ENCODE measurements around the gene FAM20C.

DNA sequence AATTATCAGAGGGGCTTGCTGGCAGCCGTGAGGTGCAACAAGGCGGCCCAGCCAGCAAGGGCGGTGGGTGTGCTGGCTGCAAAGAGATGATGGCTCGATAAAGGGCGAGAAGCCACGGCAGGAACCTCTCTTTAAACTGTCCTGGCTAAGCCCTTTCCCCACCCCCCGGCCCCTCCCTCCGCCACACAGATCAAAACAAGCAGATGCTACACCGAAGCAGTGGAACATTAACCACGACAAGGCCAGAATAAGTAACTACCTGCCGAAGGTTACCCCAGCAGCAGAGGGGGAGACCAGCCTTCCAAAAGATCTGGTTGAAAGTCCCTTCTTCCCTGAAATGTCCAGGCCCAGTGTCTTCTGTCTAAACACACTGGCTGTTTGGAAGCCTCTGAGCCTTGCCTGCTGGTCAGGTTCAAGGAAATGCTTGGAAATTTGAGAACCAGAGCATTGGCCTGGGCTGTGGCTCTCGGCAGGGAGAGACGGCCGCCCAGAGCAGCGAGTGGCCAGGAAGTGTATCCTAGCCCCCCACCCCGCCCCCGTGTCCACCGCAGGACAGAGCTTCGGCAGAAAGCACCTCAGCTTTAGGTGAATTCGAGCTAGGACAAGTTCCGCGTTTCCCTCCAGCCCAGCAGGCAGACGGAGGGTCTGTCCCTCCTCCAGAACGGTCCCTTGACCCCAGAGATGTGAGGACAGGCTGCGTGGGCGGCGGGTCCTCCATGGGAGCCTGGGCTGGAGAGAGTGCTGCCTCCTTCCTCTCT lies 2.1 kb downstream of the FAM20C start:
- TF ChIP-seq, protein P1, sequence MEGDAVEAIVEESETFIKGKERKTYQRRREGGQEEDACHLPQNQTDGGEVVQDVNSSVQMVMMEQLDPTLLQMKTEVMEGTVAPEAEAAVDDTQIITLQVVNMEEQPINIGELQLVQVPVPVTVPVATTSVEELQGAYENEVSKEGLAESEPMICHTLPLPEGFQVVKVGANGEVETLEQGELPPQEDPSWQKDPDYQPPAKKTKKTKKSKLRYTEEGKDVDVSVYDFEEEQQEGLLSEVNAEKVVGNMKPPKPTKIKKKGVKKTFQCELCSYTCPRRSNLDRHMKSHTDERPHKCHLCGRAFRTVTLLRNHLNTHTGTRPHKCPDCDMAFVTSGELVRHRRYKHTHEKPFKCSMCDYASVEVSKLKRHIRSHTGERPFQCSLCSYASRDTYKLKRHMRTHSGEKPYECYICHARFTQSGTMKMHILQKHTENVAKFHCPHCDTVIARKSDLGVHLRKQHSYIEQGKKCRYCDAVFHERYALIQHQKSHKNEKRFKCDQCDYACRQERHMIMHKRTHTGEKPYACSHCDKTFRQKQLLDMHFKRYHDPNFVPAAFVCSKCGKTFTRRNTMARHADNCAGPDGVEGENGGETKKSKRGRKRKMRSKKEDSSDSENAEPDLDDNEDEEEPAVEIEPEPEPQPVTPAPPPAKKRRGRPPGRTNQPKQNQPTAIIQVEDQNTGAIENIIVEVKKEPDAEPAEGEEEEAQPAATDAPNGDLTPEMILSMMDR (conservative IDR thresholded peaks at IDR 0.05; ENCODE audit: low read depth, low read length), result no peak
- TF ChIP-seq EZH2phosphoT487 (IDR thresholded peaks at IDR 0.05; ENCODE audit: borderline replicate concordance, low read length), result no peak
- TF ChIP-seq EZH2 (IDR thresholded peaks at IDR 0.05; ENCODE audit: low read length, unreplicated experiment), result no peak

Data from PC-3 (cell line).